Measurements from ENCODE around the gene CLDND1.

The CLDND1 gene

DNA sequence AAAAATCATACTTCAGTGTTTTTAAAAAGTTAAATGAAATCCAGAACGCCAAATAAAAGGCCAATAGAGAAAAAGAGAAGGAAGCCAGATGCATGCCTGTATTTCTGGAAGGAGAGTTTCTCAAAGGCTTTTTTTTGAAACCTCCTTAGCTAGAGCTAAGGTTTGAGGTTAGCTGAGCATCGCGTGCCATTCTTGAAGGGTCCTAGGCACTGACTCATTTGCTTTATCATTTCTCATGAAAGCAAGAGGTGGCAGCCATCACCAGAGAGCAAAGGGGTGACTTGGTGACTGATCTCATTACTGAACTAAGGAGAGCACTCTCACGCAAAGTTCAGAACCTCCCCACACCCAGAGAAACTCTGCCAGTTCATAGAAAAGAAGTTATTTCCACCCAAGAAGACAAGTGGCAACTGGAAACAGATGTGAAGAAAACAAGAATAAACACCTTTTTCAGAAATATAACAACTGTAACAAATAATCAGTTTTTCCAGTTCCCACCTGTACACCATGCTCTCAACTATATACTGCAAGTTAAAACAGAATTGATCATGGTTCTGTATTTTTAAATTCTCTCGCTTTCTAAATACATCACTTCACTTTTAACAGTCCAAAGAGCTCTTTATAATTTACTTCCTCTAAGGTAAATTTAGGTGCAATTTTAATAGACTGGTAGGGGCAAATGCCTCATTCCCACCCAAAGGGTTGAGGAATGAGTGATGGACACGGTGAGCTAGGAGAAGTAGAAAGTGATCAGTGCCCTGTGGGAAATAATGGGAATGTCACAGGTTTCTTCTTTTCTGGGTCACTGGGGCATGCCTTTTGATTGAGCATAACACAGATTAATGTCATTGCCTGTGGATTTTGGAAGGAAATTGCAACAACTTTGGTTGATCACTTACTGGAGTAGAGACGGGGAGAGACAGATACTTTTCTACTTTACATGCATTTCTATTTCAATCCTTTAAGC lies 33.7 kb upstream of the CLDND1 start:
- Mint-ChIP-seq H3K36me3 (ENCODE audit: low read depth) (no peaks in the 10 kb centered on the region), H3K9me3 (no peaks in the 10 kb centered on the region), H3K4me1 (ENCODE audit: low read depth) (peaks cover 46% of the 10 kb centered on the region), H3K4me3 (no peak overlapping the region), H3K27ac (no peak overlapping the region), H3K27me3 (peaks cover 2% of the 10 kb centered on the region)
- intact Hi-C loops (cut with micrococcal nuclease) = no loop called here

DNA sequence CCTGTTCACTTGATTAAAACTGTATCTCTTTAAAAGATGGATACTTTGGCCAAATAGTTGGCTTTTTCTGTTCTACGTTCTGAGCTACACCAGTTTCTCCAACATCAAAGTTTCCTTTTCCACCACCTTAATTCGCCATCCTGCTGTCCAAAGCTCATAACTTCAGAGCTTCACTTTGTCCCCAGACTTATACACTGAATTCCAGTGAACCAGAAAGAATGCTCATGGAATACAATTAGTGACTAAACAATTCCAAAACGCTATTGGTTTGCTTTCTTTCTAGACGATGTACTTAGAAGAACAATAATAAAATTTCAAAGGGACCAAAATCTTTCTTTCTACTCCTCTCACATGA lies 32.3 kb upstream of the CLDND1 start:
- intact Hi-C loops (cut with micrococcal nuclease) = no loop called here
- Mint-ChIP-seq H3K4me3 (no peak overlapping the region), H3K36me3 (ENCODE audit: low read depth) (no peaks in the 10 kb centered on the region), H3K27me3 (peaks cover 2% of the 10 kb centered on the region), H3K27ac (no peak overlapping the region), H3K4me1 (ENCODE audit: low read depth) (peaks cover 39% of the 10 kb centered on the region), H3K9me3 (no peaks in the 10 kb centered on the region)

GRCh38 chr3:98554580-98554979 lies 31.9 kb upstream of the CLDND1 start:
- Mint-ChIP-seq H3K27ac (no peak overlapping the region), H3K4me1 (ENCODE audit: low read depth) (peaks cover 39% of the 10 kb centered on the region), H3K27me3 (peaks cover 2% of the 10 kb centered on the region), H3K4me3 (no peak overlapping the region), H3K36me3 (ENCODE audit: low read depth) (no peaks in the 10 kb centered on the region), H3K9me3 (no peaks in the 10 kb centered on the region)
- intact Hi-C loops (cut with micrococcal nuclease) = no loop called here

DNA sequence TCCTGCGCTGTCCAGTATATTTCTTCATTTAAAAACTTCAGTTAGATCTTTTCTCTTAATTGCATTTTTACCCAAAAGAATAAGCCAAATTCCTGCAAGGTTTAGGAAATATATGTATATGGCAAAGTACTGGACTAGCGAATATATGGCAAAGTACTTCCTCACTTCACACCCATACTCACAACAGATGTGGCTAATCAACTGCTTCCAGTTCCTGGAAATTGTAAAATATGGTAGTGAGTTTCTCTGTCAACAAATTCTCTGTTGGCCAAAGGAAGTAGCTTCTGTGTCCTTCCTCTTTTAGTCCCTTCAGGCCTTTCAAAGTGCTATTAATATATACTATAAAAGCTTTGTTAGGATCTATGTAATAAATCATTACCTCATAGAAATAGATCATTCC lies 31.1 kb upstream of the CLDND1 start:
- peaks cover 2% of the 10 kb centered on the region for H3K27me3 Mint-ChIP-seq
- H3K9me3 Mint-ChIP-seq = no peaks in the 10 kb centered on the region

DNA sequence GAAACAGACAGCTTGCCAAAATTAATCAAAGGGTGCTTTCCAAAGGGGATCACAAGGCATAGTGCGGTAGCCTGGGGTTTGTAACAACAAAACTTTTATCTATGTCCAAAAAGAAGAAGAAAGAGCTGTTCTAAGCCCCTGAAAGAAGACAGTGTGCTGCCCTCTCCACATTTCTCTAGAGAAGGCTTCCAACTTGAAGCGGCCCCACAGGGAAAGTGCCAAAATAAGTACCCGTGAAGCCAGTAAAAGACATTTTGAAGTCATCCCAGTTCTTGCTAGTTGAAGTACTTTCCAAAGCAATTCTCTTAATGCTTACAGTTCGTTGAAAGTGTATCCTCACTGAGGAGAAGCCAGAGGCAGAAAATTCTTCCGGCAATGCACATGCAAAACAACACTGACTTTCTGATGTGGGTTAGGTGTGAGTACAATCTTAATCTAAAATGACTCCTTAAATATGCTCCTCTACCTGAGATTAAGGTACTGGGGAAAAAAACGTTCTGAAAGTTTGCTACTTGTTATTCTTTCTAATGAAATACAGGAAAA lies 30.4 kb upstream of the CLDND1 start:
- H3K36me3 Mint-ChIP-seq (ENCODE audit: low read depth) = no peaks in the 10 kb centered on the region
- intact Hi-C loops (cut with micrococcal nuclease) = no loop called here
- peaks cover 39% of the 10 kb centered on the region for H3K4me1 Mint-ChIP-seq (ENCODE audit: low read depth)
- no peak overlapping the region for H3K4me3 Mint-ChIP-seq
- H3K9me3 Mint-ChIP-seq = no peaks in the 10 kb centered on the region
- no peak overlapping the region for H3K27ac Mint-ChIP-seq
- peaks cover 2% of the 10 kb centered on the region for H3K27me3 Mint-ChIP-seq

More for the DNA sequence above, 31.1 kb upstream of the CLDND1 start:
- Mint-ChIP-seq H3K27ac (no peak overlapping the region), H3K36me3 (ENCODE audit: low read depth) (no peaks in the 10 kb centered on the region), H3K4me3 (no peak overlapping the region), H3K4me1 (ENCODE audit: low read depth) (peaks cover 39% of the 10 kb centered on the region)
- intact Hi-C loops (cut with micrococcal nuclease) = no loop called here

DNA sequence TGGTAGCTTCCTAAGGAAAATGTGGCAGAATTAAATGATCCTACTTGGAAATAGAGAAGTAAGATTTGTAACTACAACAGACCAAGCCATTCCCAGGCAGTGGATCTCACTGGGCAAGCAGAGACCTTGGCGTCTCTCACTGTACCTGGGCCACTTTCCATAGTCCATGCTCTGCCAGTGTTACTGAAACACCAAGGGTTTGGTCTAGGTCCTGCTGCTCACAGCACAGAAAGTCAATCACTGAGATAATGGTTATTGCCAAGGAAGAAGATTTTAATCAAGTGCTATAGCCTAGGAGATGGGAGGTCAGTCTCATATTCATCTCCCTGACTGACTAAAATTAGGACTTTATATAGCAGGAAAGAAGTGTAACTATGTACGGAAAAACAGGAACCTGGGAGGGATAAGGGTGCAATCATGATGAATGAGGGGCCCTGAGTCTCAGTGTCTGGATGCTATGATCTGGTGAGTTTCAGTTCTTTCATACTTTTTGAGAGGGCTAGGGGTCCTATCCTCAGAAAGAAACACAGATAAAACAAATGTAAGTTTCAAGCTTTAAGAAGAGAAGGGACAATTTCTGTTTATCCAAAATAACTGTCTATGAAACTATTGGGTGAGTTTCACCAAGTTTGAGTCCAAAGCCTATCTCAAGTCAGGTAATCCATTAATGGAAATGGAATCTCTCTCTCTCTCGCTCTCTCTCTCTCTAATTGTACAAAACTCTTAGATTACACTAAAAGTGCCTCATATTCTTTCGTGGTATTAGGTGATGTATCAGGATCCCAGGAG lies 29.7 kb upstream of the CLDND1 start:
- Mint-ChIP-seq H3K36me3 (ENCODE audit: low read depth) (no peaks in the 10 kb centered on the region), H3K27me3 (peaks cover 2% of the 10 kb centered on the region), H3K27ac (no peak overlapping the region), H3K9me3 (no peaks in the 10 kb centered on the region), H3K4me1 (ENCODE audit: low read depth) (peaks cover 36% of the 10 kb centered on the region), H3K4me3 (no peak overlapping the region)
- intact Hi-C loops (cut with micrococcal nuclease) = no loop called here

DNA sequence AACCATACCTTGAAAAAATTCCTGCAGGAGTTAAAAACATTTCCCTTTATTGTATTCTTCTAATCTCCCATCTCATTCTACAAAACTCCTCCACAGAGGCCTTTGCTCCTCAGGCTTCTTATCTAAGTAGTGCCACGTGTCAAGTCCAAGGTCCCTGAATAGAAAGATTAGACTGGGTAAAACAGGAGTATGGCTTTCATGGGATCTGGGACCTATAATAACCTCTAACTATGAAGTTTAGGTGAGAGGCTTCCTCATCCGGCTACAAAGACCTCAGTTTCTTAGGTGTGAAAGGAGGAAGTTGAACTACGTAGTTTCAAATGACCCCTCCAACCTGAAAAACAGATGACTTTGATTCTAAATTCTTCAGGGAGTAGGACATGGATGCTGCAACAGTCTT lies 29.1 kb upstream of the CLDND1 start:
- Mint-ChIP-seq H3K9me3 (no peaks in the 10 kb centered on the region), H3K36me3 (ENCODE audit: low read depth) (no peaks in the 10 kb centered on the region), H3K4me3 (no peak overlapping the region), H3K4me1 (ENCODE audit: low read depth) (peaks cover 29% of the 10 kb centered on the region), H3K27ac (no peak overlapping the region), H3K27me3 (peaks cover 1% of the 10 kb centered on the region)
- intact Hi-C loops (cut with micrococcal nuclease) = no loop called here

- Mint-ChIP-seq H3K9me3 (no peaks in the 10 kb centered on the region), H3K36me3 (ENCODE audit: low read depth) (no peaks in the 10 kb centered on the region), H3K27me3 (no peaks in the 10 kb centered on the region), H3K4me3 (no peak overlapping the region), H3K27ac (no peak overlapping the region), H3K4me1 (ENCODE audit: low read depth) (peaks cover 24% of the 10 kb centered on the region)
- intact Hi-C loops (cut with micrococcal nuclease) = no loop called here
Observed at GRCh38 chr3:98551236-98551635, 28.5 kb upstream of the CLDND1 start.

- Mint-ChIP-seq H3K9me3 (no peaks in the 10 kb centered on the region), H3K36me3 (ENCODE audit: low read depth) (no peaks in the 10 kb centered on the region), H3K4me3 (no peak overlapping the region), H3K4me1 (ENCODE audit: low read depth) (peaks cover 20% of the 10 kb centered on the region), H3K27me3 (no peaks in the 10 kb centered on the region), H3K27ac (no peak overlapping the region)
- intact Hi-C loops (cut with micrococcal nuclease) = no loop called here
Observed at GRCh38 chr3:98550833-98551232, 28.1 kb upstream of the CLDND1 start.

DNA sequence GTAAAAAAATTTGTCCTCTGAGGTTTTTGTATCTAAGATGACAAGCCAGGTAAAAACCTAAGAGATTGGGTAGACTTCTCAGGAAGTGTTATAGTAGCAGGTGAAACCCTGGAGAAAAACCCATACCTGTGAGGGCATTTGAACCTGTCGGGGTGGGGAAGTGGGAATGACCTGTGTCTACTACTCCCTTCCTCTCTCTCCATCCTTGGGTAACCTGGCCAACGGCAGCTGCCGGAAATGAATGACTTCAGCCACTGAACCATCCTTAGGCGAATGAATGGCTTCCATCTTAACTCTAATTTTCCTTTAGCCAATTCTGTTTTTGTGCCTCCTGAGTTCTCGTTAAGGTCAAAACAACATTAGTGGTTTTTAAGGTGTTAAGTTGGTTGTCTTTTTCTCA lies 25.8 kb upstream of the CLDND1 start:
- no peaks in the 10 kb centered on the region for H3K36me3 Mint-ChIP-seq (ENCODE audit: low read depth)
- intact Hi-C loops (cut with micrococcal nuclease) = no loop called here
- H3K4me3 Mint-ChIP-seq = no peak overlapping the region
- H3K9me3 Mint-ChIP-seq = no peaks in the 10 kb centered on the region
- peaks cover 10% of the 10 kb centered on the region for H3K4me1 Mint-ChIP-seq (ENCODE audit: low read depth)
- no peak overlapping the region for H3K27ac Mint-ChIP-seq
- H3K27me3 Mint-ChIP-seq = no peaks in the 10 kb centered on the region

- Mint-ChIP-seq H3K4me3 (no peak overlapping the region), H3K27ac (no peak overlapping the region), H3K36me3 (ENCODE audit: low read depth) (no peaks in the 10 kb centered on the region), H3K27me3 (no peaks in the 10 kb centered on the region), H3K4me1 (ENCODE audit: low read depth) (no peaks in the 10 kb centered on the region), H3K9me3 (no peaks in the 10 kb centered on the region)
- intact Hi-C loops (cut with micrococcal nuclease) = no loop called here
Observed at GRCh38 chr3:98545940-98546339, 23.2 kb upstream of the CLDND1 start.

DNA sequence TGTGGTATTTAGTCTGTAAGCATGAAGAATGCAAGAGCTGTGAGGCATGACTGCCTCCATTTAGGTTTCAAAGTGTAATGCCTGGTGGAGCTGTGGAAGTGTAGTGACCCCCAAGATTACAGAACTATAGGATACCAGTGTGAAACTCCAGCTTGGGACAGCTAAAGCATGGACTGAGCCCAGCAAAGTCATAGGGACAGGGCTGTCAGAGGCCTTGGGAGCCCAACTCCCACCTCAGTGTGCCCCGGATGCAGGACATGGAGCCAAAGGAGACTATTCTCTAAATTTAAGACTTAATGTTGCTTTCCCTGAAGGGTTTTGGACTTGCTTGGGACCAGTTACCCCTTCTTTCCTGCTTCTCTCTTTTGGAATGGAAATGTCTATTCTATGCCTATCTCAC lies 19.9 kb upstream of the CLDND1 start:
- Mint-ChIP-seq H3K4me3 (no peak overlapping the region), H3K27me3 (no peaks in the 10 kb centered on the region), H3K36me3 (ENCODE audit: low read depth) (no peaks in the 10 kb centered on the region), H3K27ac (no peak overlapping the region), H3K9me3 (no peaks in the 10 kb centered on the region), H3K4me1 (ENCODE audit: low read depth) (no peaks in the 10 kb centered on the region)
- intact Hi-C loops (cut with micrococcal nuclease) = no loop called here

GRCh38 chr3:98541695-98542094 lies 19.0 kb upstream of the CLDND1 start:
- H3K27ac Mint-ChIP-seq = no peak overlapping the region
- no peaks in the 10 kb centered on the region for H3K9me3 Mint-ChIP-seq
- no peak overlapping the region for H3K4me3 Mint-ChIP-seq
- H3K4me1 Mint-ChIP-seq (ENCODE audit: low read depth) = no peaks in the 10 kb centered on the region
- no peaks in the 10 kb centered on the region for H3K36me3 Mint-ChIP-seq (ENCODE audit: low read depth)
- intact Hi-C loops (cut with micrococcal nuclease) = no loop called here
- H3K27me3 Mint-ChIP-seq = no peaks in the 10 kb centered on the region

GRCh38 chr3:98540346-98540745 lies 17.6 kb upstream of the CLDND1 start:
- no peaks in the 10 kb centered on the region for H3K36me3 Mint-ChIP-seq (ENCODE audit: low read depth)
- no peaks in the 10 kb centered on the region for H3K9me3 Mint-ChIP-seq
- no peaks in the 10 kb centered on the region for H3K27me3 Mint-ChIP-seq
- intact Hi-C loops (cut with micrococcal nuclease) = no loop called here
- no peaks in the 10 kb centered on the region for H3K4me1 Mint-ChIP-seq (ENCODE audit: low read depth)
- no peak overlapping the region for H3K4me3 Mint-ChIP-seq
- no peak overlapping the region for H3K27ac Mint-ChIP-seq

All from dendritic cell treated with granulocyte-macrophage colony-stimulating factor and Interleukin-4, amounts not matched to agents 40 ng/mL and 50 ng/mL, for 4 days (primary cell).